SK-N-SH treated with all-trans-retinoic acid at 6 μM for 48 hours (cell line): ENCODE measurements around the gene USF2.

ENCODE experiments used
- ATAC-seq: fragments of 200-7000 bp; cut with Tn5 transposase; 3 replicates; pipeline ENCODE4 v1.9.1; 2020; ENCODE audit warnings: mild to moderate bottlenecking, moderate library complexity
- ARNTL ChIP-seq: fragments of 450-650 bp; formaldehyde crosslinking; IDR thresholded peaks from 2 replicates; pipeline ENCODE4 v1.5.0; 2020; ENCODE audit warnings: low read depth, mild to moderate bottlenecking, moderate library complexity, borderline replicate concordance
- BACH2 ChIP-seq: fragments of 250-450 bp; sonication (Bioruptor Pico); IDR thresholded peaks from 2 replicates; pipeline ENCODE4 v1.9.0; 2021; ENCODE audit warnings: mild to moderate bottlenecking, borderline replicate concordance
- CSDC2 ChIP-seq: fragments of 250-450 bp; sonication (Bioruptor Pico); IDR thresholded peaks from 2 replicates; pipeline ENCODE4 v1.5.0; 2020; ENCODE audit warnings: mild to moderate bottlenecking, moderate library complexity
- ESRRG ChIP-seq: fragments of 250-450 bp; sonication (Bioruptor Pico); IDR thresholded peaks from 2 replicates; pipeline ENCODE4 v1.6.1; 2021; ENCODE audit warnings: mild to moderate bottlenecking
- GLIS3 ChIP-seq: fragments of 250-450 bp; sonication (Bioruptor Pico); IDR thresholded peaks from 2 replicates; pipeline ENCODE4 v1.5.0; 2020; ENCODE audit warnings: mild to moderate bottlenecking, moderate library complexity
- ISL1 ChIP-seq: fragments of 250-450 bp; sonication (Bioruptor Pico); IDR thresholded peaks from 2 replicates; pipeline ENCODE4 v2.1.2; 2022; ENCODE audit warnings: mild to moderate bottlenecking, moderate library complexity
- OSR1 ChIP-seq: fragments of 250-450 bp; sonication (Bioruptor Pico); IDR thresholded peaks from 2 replicates; pipeline ENCODE4 v1.8.0; 2022; ENCODE audit warnings: moderate library complexity, mild to moderate bottlenecking, inconsistent platforms
- RARB ChIP-seq: fragments of 250-450 bp; sonication (Bioruptor Pico); IDR thresholded peaks from 2 replicates; pipeline ENCODE4 v1.8.0; 2021; ENCODE audit warnings: mild to moderate bottlenecking, moderate library complexity
- SNAI2 ChIP-seq: fragments of 250-450 bp; sonication (Bioruptor Pico); IDR thresholded peaks from 2 replicates; pipeline ENCODE4 v1.5.0; 2020; ENCODE audit warnings: mild to moderate bottlenecking, moderate library complexity
- TOX ChIP-seq: fragments of 250-450 bp; sonication (Bioruptor Pico); IDR thresholded peaks from 2 replicates; pipeline ENCODE4 v1.8.0; 2021; ENCODE audit warnings: mild to moderate bottlenecking, moderate library complexity, borderline replicate concordance
- ZC3H10 ChIP-seq: fragments of 250-450 bp; sonication (Bioruptor Pico); IDR thresholded peaks from 2 replicates; pipeline ENCODE4 v1.5.1; 2021; ENCODE audit warnings: mild to moderate bottlenecking, moderate library complexity
- ZFP3 ChIP-seq: fragments of 250-450 bp; sonication (Bioruptor Pico); IDR thresholded peaks from 2 replicates; pipeline ENCODE4 v1.5.0; 2020; ENCODE audit warnings: mild to moderate bottlenecking, moderate library complexity
- ZFP30 ChIP-seq: fragments of 450-650 bp; formaldehyde crosslinking; IDR thresholded peaks from 2 replicates; pipeline ENCODE4 v1.5.0; 2022; ENCODE audit warnings: mild to moderate bottlenecking, moderate library complexity
- ZNF565 ChIP-seq: fragments of 450-650 bp; formaldehyde crosslinking; conservative IDR thresholded peaks from 2 replicates; pipeline ENCODE4 v1.5.0; 2020; ENCODE audit warnings: low read depth, mild to moderate bottlenecking, moderate library complexity
- ZNF70 ChIP-seq: fragments of 450-650 bp; formaldehyde crosslinking; IDR thresholded peaks from 2 replicates; pipeline ENCODE4 v1.5.0; 2020; ENCODE audit warnings: mild to moderate bottlenecking, moderate library complexity
- ZNF8 ChIP-seq: fragments of 450-650 bp; formaldehyde crosslinking; IDR thresholded peaks from 2 replicates; pipeline ENCODE4 v1.5.0; 2020; ENCODE audit warnings: mild to moderate bottlenecking, moderate library complexity
- TF ChIP-seq, protein P1 (sequence below): fragments of 250-450 bp; sonication (Bioruptor Pico); IDR thresholded peaks from 2 replicates; pipeline ENCODE4 v1.8.0; 2020; ENCODE audit warnings: mild to moderate bottlenecking, moderate library complexity, borderline replicate concordance
- TF ChIP-seq, protein P2 (sequence below): fragments of 250-450 bp; sonication (Bioruptor Pico); IDR thresholded peaks from 2 replicates; pipeline ENCODE4 v1.8.0; 2021; ENCODE audit warnings: low read depth, mild to moderate bottlenecking, moderate library complexity, borderline replicate concordance
- TF ChIP-seq, protein P3 (sequence below): fragments of 250-450 bp; sonication (Bioruptor Pico); IDR thresholded peaks from 2 replicates; pipeline ENCODE4 v1.5.1; 2020; ENCODE audit warnings: low read depth, mild to moderate bottlenecking, moderate library complexity
- TF ChIP-seq, protein P4 (sequence below): fragments of 250-450 bp; sonication (Bioruptor Pico); IDR thresholded peaks from 2 replicates; pipeline ENCODE4 v1.5.0; 2020; ENCODE audit warnings: mild to moderate bottlenecking, moderate library complexity
- TF ChIP-seq, protein P5 (sequence below): fragments of 250-450 bp; sonication (Bioruptor Pico); IDR thresholded peaks from 2 replicates; pipeline ENCODE4 v1.5.1; 2021; ENCODE audit warnings: mild to moderate bottlenecking, moderate library complexity

Gene USF2

DNA sequence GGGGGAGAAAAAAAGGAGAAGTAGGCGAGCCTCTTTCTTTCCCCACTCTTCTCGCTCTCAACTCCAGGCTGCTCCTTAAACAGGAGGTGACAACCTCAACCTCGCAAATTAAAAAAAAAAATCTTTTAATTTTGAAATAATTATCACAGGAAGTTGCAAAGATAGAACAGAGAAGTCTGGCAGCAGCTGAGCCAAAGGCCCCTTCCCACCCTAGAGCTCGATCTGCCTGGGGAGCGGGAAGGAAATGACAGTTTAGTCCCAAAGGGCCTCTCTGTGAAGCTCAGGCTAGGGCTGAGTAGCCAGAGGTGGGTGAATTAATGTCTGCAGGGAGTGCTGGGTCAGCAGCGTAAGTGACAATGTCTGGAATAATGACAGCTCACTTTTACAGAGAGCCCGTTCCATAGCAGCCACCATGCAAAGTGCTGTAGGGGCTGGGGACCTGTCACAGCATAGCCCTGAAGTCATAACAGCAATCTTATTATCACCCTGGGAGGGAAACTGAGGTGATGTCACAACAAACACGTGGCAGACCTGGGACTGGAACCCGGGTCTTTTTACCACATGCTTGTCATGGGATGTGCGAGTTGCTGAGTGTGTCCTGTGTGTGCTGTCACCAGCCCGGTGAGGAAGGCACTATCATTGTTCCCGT is 51.4 kb downstream of the USF2 start:
- no peak for TF ChIP-seq RARB (CRISPR knock-in tag)
- no peak for TF ChIP-seq GLIS3 (CRISPR knock-in tag)
- TF ChIP-seq ZFP3: no peak
- no peak for TF ChIP-seq TOX (CRISPR knock-in tag)
- no peak for TF ChIP-seq ISL1 (CRISPR knock-in tag)
- TF ChIP-seq ZNF8 (CRISPR knock-in tag): no peak
- TF ChIP-seq, protein P1, sequence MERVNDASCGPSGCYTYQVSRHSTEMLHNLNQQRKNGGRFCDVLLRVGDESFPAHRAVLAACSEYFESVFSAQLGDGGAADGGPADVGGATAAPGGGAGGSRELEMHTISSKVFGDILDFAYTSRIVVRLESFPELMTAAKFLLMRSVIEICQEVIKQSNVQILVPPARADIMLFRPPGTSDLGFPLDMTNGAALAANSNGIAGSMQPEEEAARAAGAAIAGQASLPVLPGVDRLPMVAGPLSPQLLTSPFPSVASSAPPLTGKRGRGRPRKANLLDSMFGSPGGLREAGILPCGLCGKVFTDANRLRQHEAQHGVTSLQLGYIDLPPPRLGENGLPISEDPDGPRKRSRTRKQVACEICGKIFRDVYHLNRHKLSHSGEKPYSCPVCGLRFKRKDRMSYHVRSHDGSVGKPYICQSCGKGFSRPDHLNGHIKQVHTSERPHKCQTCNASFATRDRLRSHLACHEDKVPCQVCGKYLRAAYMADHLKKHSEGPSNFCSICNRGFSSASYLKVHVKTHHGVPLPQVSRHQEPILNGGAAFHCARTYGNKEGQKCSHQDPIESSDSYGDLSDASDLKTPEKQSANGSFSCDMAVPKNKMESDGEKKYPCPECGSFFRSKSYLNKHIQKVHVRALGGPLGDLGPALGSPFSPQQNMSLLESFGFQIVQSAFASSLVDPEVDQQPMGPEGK: no peak
- TF ChIP-seq CSDC2 (CRISPR knock-in tag): no peak
- TF ChIP-seq BACH2 (CRISPR knock-in tag): no peak
- no peak for TF ChIP-seq ZC3H10 (CRISPR knock-in tag)
- TF ChIP-seq ZNF70 (CRISPR knock-in tag): no peak
- TF ChIP-seq ZFP30 (CRISPR knock-in tag): no peak
- ATAC-seq: no peak

DNA sequence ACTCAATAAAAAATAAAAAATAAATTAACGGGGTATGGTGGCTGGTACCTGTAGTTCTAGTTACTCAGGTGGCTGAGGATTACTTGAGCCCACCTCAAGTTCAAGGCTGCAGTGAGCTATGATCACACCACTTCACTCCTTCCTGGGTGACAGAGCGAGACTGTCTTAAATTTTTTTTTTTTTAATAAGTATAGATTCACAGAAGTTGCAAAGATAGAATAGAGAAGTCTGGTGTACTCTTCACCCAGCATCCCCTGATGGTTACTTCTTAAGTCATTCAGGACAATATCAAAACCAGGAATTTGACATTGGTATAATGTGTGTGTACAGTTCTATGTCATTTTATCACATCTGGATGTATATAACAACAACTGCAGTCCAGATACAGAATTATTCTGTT is 52.5 kb downstream of the USF2 start:
- no peak for ATAC-seq

More for the DNA sequence above, 52.5 kb downstream of the USF2 start:
- TF ChIP-seq, protein P2, sequence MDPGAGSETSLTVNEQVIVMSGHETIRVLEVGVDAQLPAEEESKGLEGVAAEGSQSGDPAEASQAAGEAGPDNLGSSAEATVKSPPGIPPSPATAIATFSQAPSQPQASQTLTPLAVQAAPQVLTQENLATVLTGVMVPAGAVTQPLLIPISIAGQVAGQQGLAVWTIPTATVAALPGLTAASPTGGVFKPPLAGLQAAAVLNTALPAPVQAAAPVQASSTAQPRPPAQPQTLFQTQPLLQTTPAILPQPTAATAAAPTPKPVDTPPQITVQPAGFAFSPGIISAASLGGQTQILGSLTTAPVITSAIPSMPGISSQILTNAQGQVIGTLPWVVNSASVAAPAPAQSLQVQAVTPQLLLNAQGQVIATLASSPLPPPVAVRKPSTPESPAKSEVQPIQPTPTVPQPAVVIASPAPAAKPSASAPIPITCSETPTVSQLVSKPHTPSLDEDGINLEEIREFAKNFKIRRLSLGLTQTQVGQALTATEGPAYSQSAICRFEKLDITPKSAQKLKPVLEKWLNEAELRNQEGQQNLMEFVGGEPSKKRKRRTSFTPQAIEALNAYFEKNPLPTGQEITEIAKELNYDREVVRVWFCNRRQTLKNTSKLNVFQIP (CRISPR knock-in tag): no peak
- TF ChIP-seq OSR1 (no peak), SNAI2 (CRISPR knock-in tag) (no peak), CSDC2 (CRISPR knock-in tag) (no peak), RARB (CRISPR knock-in tag) (no peak), ISL1 (CRISPR knock-in tag) (no peak), ZFP3 (no peak), BACH2 (CRISPR knock-in tag) (no peak), GLIS3 (CRISPR knock-in tag) (no peak), ESRRG (CRISPR knock-in tag) (no peak), ZNF565 (CRISPR knock-in tag) (no peak), ARNTL (CRISPR knock-in tag) (no peak)
- TF ChIP-seq, protein P3, sequence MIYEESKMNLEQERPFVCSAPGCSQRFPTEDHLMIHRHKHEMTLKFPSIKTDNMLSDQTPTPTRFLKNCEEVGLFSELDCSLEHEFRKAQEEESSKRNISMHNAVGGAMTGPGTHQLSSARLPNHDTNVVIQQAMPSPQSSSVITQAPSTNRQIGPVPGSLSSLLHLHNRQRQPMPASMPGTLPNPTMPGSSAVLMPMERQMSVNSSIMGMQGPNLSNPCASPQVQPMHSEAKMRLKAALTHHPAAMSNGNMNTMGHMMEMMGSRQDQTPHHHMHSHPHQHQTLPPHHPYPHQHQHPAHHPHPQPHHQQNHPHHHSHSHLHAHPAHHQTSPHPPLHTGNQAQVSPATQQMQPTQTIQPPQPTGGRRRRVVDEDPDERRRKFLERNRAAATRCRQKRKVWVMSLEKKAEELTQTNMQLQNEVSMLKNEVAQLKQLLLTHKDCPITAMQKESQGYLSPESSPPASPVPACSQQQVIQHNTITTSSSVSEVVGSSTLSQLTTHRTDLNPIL (CRISPR knock-in tag): no peak
- TF ChIP-seq, protein P1: no peak
- TF ChIP-seq, protein P4, sequence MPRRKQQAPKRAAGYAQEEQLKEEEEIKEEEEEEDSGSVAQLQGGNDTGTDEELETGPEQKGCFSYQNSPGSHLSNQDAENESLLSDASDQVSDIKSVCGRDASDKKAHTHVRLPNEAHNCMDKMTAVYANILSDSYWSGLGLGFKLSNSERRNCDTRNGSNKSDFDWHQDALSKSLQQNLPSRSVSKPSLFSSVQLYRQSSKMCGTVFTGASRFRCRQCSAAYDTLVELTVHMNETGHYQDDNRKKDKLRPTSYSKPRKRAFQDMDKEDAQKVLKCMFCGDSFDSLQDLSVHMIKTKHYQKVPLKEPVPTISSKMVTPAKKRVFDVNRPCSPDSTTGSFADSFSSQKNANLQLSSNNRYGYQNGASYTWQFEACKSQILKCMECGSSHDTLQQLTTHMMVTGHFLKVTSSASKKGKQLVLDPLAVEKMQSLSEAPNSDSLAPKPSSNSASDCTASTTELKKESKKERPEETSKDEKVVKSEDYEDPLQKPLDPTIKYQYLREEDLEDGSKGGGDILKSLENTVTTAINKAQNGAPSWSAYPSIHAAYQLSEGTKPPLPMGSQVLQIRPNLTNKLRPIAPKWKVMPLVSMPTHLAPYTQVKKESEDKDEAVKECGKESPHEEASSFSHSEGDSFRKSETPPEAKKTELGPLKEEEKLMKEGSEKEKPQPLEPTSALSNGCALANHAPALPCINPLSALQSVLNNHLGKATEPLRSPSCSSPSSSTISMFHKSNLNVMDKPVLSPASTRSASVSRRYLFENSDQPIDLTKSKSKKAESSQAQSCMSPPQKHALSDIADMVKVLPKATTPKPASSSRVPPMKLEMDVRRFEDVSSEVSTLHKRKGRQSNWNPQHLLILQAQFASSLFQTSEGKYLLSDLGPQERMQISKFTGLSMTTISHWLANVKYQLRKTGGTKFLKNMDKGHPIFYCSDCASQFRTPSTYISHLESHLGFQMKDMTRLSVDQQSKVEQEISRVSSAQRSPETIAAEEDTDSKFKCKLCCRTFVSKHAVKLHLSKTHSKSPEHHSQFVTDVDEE (CRISPR knock-in tag): no peak
- TF ChIP-seq, protein P5, sequence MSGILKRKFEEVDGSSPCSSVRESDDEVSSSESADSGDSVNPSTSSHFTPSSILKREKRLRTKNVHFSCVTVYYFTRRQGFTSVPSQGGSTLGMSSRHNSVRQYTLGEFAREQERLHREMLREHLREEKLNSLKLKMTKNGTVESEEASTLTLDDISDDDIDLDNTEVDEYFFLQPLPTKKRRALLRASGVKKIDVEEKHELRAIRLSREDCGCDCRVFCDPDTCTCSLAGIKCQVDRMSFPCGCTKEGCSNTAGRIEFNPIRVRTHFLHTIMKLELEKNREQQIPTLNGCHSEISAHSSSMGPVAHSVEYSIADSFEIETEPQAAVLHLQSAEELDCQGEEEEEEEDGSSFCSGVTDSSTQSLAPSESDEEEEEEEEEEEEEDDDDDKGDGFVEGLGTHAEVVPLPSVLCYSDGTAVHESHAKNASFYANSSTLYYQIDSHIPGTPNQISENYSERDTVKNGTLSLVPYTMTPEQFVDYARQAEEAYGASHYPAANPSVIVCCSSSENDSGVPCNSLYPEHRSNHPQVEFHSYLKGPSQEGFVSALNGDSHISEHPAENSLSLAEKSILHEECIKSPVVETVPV (CRISPR knock-in tag): no peak
